GM23338 (cell line): ENCODE results near the gene MUL1. TPM values are rescaled to one million over a fixed set of nuclear protein-coding genes. Genes with fewer than 3 reads are reported as not detected.
A peak's percentile ranks its signal among the peaks of the same experiment; 100 is the strongest.

Source experiments
- ATAC-seq: fragments of 200-7000 bp; cut with Tn5 transposase; 3 replicates; pipeline ENCODE4 v1.9.1; 2020
- DNase-seq: peaks from one replicate; pipeline ENCODE4 v3.0.0-alpha.2; 2015; ENCODE audit warnings: low spot score
- H2AFZ ChIP-seq: fragments of 200-600 bp; sonication (generic); 2 replicates; pipeline ENCODE4 v1.8.0; 2016; ENCODE audit warnings: antibody characterized with exemption, mild to moderate bottlenecking, moderate library complexity
- H3F3A ChIP-seq: fragments of 200-600 bp; sonication (generic); replicated peaks from 2 replicates; pipeline ENCODE4 v1.8.0; 2017; ENCODE audit warnings: antibody characterized with exemption, mixed run types, low read depth
- H3K27ac ChIP-seq: fragments of 200-600 bp; sonication (generic); 2 replicates; pipeline ENCODE4 v1.6.1; 2016; ENCODE audit warnings: low read depth
- H3K27me3 ChIP-seq: fragments of 200-600 bp; sonication (generic); 2 replicates; pipeline ENCODE4 v1.8.0; 2016; ENCODE audit warnings: mild to moderate bottlenecking, mixed run types, moderate library complexity; ENCODE audit not compliant: insufficient read depth
- H3K36me3 ChIP-seq: fragments of 200-600 bp; sonication (generic); 2 replicates; pipeline ENCODE4 v1.8.0; 2016; ENCODE audit warnings: mild to moderate bottlenecking; ENCODE audit not compliant: insufficient read depth
- H3K4me1 ChIP-seq: fragments of 200-600 bp; sonication (generic); 2 replicates; pipeline ENCODE4 v1.8.0; 2016; ENCODE audit warnings: mild to moderate bottlenecking, moderate library complexity; ENCODE audit not compliant: insufficient read depth
- H3K4me2 ChIP-seq: fragments of 200-600 bp; sonication (generic); 2 replicates; pipeline ENCODE4 v1.7.1; 2017; ENCODE audit warnings: mixed run types
- H3K4me3 ChIP-seq: fragments of 200-600 bp; sonication (generic); 2 replicates; pipeline ENCODE4 v1.6.1; 2016; ENCODE audit warnings: mixed run types
- H3K79me2 ChIP-seq: fragments of 200-600 bp; sonication (generic); replicated peaks from 2 replicates; pipeline ENCODE4 v1.8.0; 2017; ENCODE audit warnings: mild to moderate bottlenecking; ENCODE audit not compliant: insufficient read depth
- H3K9me2 ChIP-seq: fragments of 200-600 bp; sonication (generic); 2 replicates; pipeline ENCODE4 v1.8.0; 2017; ENCODE audit not compliant: insufficient read depth
- H4K20me1 ChIP-seq: fragments of 200-600 bp; sonication (generic); replicated peaks from 2 replicates; pipeline ENCODE4 v1.8.0; 2017; ENCODE audit warnings: mild to moderate bottlenecking; ENCODE audit not compliant: insufficient read depth
- H3K27ac Mint-ChIP-seq: 2 replicates; pipeline ENCODE4 v1.8.0; 2020; ENCODE audit warnings: inconsistent platforms, mild to moderate bottlenecking, moderate library complexity, mixed read lengths
- H3K27me3 Mint-ChIP-seq: 3 replicates; pipeline ENCODE4 v1.8.0; 2022; ENCODE audit warnings: low read depth, mild to moderate bottlenecking, moderate library complexity, mixed read lengths, inconsistent platforms; ENCODE audit not compliant: insufficient read depth, poor library complexity
- H3K36me3 Mint-ChIP-seq: 3 replicates; pipeline ENCODE4 v1.8.0; 2021; ENCODE audit warnings: low read depth, mild to moderate bottlenecking, inconsistent platforms, moderate library complexity, mixed read lengths
- H3K4me1 Mint-ChIP-seq: 3 replicates; pipeline ENCODE4 v1.8.0; 2020; ENCODE audit warnings: mild to moderate bottlenecking, inconsistent platforms, mixed read lengths
- H3K4me3 Mint-ChIP-seq: 3 replicates; pipeline ENCODE4 v1.8.0; 2021; ENCODE audit warnings: moderate library complexity, mild to moderate bottlenecking, inconsistent platforms, mixed read lengths
- H3K9me3 Mint-ChIP-seq: 3 replicates; pipeline ENCODE4 v1.8.0; 2020; ENCODE audit warnings: moderate library complexity, mild to moderate bottlenecking, inconsistent platforms, mixed read lengths
- CTCF ChIP-seq, 2 experiments: fragments of 200-600 bp in 1 of 2; sonication (generic) in 1 of 2; conservative IDR thresholded peaks; 2 replicates each; pipeline versions ENCODE4 v1.5.1 to v1.6.1; 2016 to 2017; ENCODE audit warnings: antibody characterized with exemption in 2 of 2, low read depth in 2 of 2, mild to moderate bottlenecking in 2 of 2, moderate library complexity in 1 of 2
- EZH2 ChIP-seq: fragments of 200-600 bp; sonication (generic); IDR thresholded peaks from one replicate; pipeline ENCODE4 v1.8.0; 2017; ENCODE audit warnings: antibody characterized with exemption, mild to moderate bottlenecking, low read depth; ENCODE audit not compliant: unreplicated experiment
- EZH2phosphoT487 ChIP-seq: fragments of 200-600 bp; sonication (generic); IDR thresholded peaks from one replicate; pipeline ENCODE4 v1.8.1; 2018; ENCODE audit warnings: antibody characterized with exemption; ENCODE audit not compliant: unreplicated experiment
- STAT1 ChIP-seq: IDR thresholded peaks from one replicate; pipeline ENCODE4 v1.6.1; 2016; ENCODE audit warnings: antibody characterized with exemption; ENCODE audit not compliant: unreplicated experiment
- ZNF462 ChIP-seq: fragments of 250-450 bp; sonication (Bioruptor Pico); IDR thresholded peaks from 2 replicates; pipeline ENCODE4 v1.5.0; 2020; ENCODE audit warnings: mild to moderate bottlenecking, moderate library complexity
- polyA plus RNA-seq: library from polyadenylated mRNA; unstranded; fragments of >200 nt; fragmentation: Nextera tagmentation; extraction: Ambion mirVana; gene quantifications from 2 replicates; pipeline ENCODE4 v1.2.1, GENCODE V29; 2016
- total RNA-seq: library from RNA; depleted of rRNA; stranded (reverse); fragments of >200 nt; shearing (Covaris generic); gene quantifications from 2 replicates; pipeline ENCODE4 v1.2.3, GENCODE V29; 2014

The MUL1 gene
- total and polyA plus RNA-seq, 2 experiments from 2014 or later, result 8.9 to 26.2 TPM

GRCh38 chr1:20551945-20552727, 44.2 kb upstream of the MUL1 start, which contains the start of gene FAM43B:
TSS of gene FAM43B (plus strand) at chr1:20552573. CDS start at chr1:20552974, 401 bp downstream.
- DNase-seq (peak; percentile 78), ATAC-seq (peak; percentile 72)
- no peaks in the 10 kb centered on the region for H3K36me3 ChIP-seq
- H3K9me2 ChIP-seq, result no peaks in the 10 kb centered on the region
- peaks cover 9% of the 10 kb centered on the region; the same call in 1 of the 2 replicates for H3F3A ChIP-seq
- no peaks in the 10 kb centered on the region for H3K79me2 ChIP-seq
- H4K20me1 ChIP-seq, result no peaks in the 10 kb centered on the region
- Mint-ChIP-seq H3K9me3 (no peaks in the 10 kb centered on the region), H3K27me3 (peaks cover 50% of the 10 kb centered on the region), H3K36me3 (no peaks in the 10 kb centered on the region), H3K4me3 (peak within 1 kb of the TSS; percentile 75), H3K27ac (no peak within 1 kb of the TSS), H3K4me1 (peaks cover 10% of the 10 kb centered on the region; the same call in 2 of the 3 replicates)
- H2AFZ ChIP-seq, result peak within 1 kb of the TSS; percentile 100
- TF ChIP-seq EZH2phosphoT487 (no peak), EZH2 (peak; percentile 72), CTCF (conservative IDR thresholded peaks at IDR 0.05; ENCODE audit: low read depth in 2 of 2) (no peak)
- H3K4me3 ChIP-seq, result peak within 1 kb of the TSS; percentile 68
- H3K27ac ChIP-seq, result no peak within 1 kb of the TSS
- H3K4me1 ChIP-seq, result peaks cover 10% of the 10 kb centered on the region; the same call in 1 of the 2 replicates
- H3K27me3 ChIP-seq, result peaks cover 79% of the 10 kb centered on the region
- peak within 1 kb of the TSS; percentile 95 for H3K4me2 ChIP-seq

GRCh38 chr1:20551161-20551560, 43.2 kb upstream of the MUL1 start:
- Mint-ChIP-seq H3K4me1 (peaks cover 10% of the 10 kb centered on the region; the same call in 2 of the 3 replicates), H3K36me3 (no peaks in the 10 kb centered on the region), H3K4me3 (peak overlapping the region; percentile 75; the same call in 1 of the 3 replicates), H3K27me3 (peaks cover 53% of the 10 kb centered on the region), H3K27ac (no peak overlapping the region), H3K9me3 (no peaks in the 10 kb centered on the region)
- DNase-seq (no peak), ATAC-seq (no peak)
- Histone ChIP-seq H4K20me1 (no peaks in the 10 kb centered on the region), H3K4me1 (peaks cover 10% of the 10 kb centered on the region; the same call in 1 of the 2 replicates), H3K36me3 (no peaks in the 10 kb centered on the region), H3F3A (peaks cover 9% of the 10 kb centered on the region; the same call in 1 of the 2 replicates), H3K4me2 (peak overlapping the region; percentile 95; the same call in 1 of the 2 replicates), H3K27me3 (peaks cover 72% of the 10 kb centered on the region), H3K79me2 (no peaks in the 10 kb centered on the region), H3K4me3 (peak overlapping the region; percentile 68; the same call in 1 of the 2 replicates), H2AFZ (no peak overlapping the region), H3K27ac (no peak overlapping the region), H3K9me2 (no peaks in the 10 kb centered on the region)
- TF ChIP-seq CTCF (conservative IDR thresholded peaks at IDR 0.05; ENCODE audit: low read depth in 2 of 2) (no peak), ZNF462 (CRISPR knock-in tag) (no peak), STAT1 (no peak)
